Muscle of leg (tissue), 11 donors: ENCODE results near the gene TTC3. TPM values are rescaled to one million over a fixed set of nuclear protein-coding genes. Genes with fewer than 3 reads are reported as not detected.
A peak's percentile ranks its signal among the peaks of the same experiment; 100 is the strongest.

ENCODE experiments used
- DNase-seq: peaks from one replicate; pipeline ENCODE4 v3.0.0; 2013
- H3K27ac ChIP-seq: one replicate; pipeline ENCODE4 v1.5.1; 2013; ENCODE audit warnings: mild to moderate bottlenecking, low read length, control low read depth
- H3K27me3 ChIP-seq: one replicate; pipeline ENCODE4 v1.6.1; 2013; ENCODE audit warnings: low read length; ENCODE audit not compliant: control insufficient read depth, insufficient read depth
- H3K36me3 ChIP-seq: one replicate; pipeline ENCODE4 v1.6.1; 2013; ENCODE audit warnings: low read length; ENCODE audit not compliant: control insufficient read depth, insufficient read depth
- H3K4me1 ChIP-seq: one replicate; pipeline ENCODE4 v1.6.1; 2013; ENCODE audit warnings: low read length; ENCODE audit not compliant: control insufficient read depth, insufficient read depth
- H3K4me3 ChIP-seq: one replicate; pipeline ENCODE4 v1.5.1; 2013; ENCODE audit warnings: low read length, control low read depth
- H3K9me3 ChIP-seq: replicated peaks from 2 replicates; pipeline ENCODE4 v1.6.1; 2013; ENCODE audit warnings: low read depth, low read length; ENCODE audit not compliant: control insufficient read depth
- WGBS: methylation state at CpG from one replicate; pipeline ENCODE4 v1.1.5; 2013; ENCODE audit warnings: missing lambda C conversion rate; ENCODE audit not compliant: insufficient coverage; 5-methylcytosine and 5-hydroxymethylcytosine counted together
- polyA plus RNA-seq, 8 donors: library from polyadenylated mRNA; unstranded; fragments of 120-200 nt; gene quantifications; one replicate each; pipeline versions ENCODE4 v1.2.1 to v1.2.3, GENCODE V29; 2013; ENCODE audit warnings: inconsistent platforms in 1 of 8, low replicate concordance in 1 of 8; ENCODE audit not compliant: insufficient read length in 8 of 8, insufficient read depth in 1 of 8
- total RNA-seq: library from RNA; stranded (reverse); fragments of 120-200 nt; gene quantifications from one replicate; pipeline ENCODE4 v1.2.4, GENCODE V29; 2013

The TTC3 gene
- total and polyA plus RNA-seq, 9 donors, result 86.4 to 202 (median 145) TPM

DNA sequence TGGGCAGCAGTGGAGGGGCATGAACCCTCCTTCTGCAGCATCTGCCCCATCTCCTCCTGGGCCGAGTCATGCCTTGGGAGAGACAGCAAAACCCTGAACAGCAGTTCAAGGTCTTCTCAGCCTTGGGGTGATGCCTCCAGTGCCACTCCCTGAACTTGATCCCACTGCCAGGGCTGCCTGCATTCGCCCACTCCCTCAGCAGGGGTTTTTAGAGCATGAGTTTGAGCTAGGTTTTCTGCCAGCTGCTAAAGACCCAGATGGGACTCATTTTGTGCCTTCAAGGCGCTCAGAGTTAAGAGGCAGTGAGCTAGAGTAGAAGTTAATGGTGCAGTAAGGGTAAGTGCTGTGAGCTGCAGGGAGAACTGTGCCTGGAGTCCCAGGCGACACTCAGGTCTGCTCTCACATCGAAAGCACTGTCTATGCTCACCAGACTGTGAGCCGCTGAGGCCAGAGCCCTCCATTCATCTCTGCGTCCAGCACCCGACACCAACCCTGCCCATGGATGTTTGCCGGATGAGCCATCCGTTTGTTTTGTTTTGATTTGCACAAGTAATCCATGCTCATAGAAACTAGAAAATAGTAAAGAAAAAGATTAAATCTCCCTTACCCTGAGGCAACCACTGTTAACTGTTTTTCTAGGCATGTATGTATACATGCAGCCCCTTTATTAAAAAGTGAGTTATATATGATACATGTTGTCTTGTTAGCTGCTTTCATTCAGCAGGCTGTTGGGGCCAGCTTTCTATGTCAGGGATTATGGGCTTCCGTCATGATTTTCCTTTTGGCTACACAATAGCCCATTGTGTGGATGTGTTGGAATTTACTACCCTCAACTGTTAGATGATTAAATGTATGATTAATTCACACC, 126.2 kb downstream of the TTC3 start:
- H3K4me3 ChIP-seq, result no peak overlapping the region
- no peaks in the 10 kb centered on the region for H3K9me3 ChIP-seq
- peak overlapping the region; percentile 39 for H3K27ac ChIP-seq
- no peak for DNase-seq
- H3K4me1 ChIP-seq, result peaks cover 7% of the 10 kb centered on the region
- H3K27me3 ChIP-seq, result no peaks in the 10 kb centered on the region
- peaks cover 64% of the 10 kb centered on the region for H3K36me3 ChIP-seq
- 87% methylated on average over 6 of the region's 11 CpGs for WGBS

DNA sequence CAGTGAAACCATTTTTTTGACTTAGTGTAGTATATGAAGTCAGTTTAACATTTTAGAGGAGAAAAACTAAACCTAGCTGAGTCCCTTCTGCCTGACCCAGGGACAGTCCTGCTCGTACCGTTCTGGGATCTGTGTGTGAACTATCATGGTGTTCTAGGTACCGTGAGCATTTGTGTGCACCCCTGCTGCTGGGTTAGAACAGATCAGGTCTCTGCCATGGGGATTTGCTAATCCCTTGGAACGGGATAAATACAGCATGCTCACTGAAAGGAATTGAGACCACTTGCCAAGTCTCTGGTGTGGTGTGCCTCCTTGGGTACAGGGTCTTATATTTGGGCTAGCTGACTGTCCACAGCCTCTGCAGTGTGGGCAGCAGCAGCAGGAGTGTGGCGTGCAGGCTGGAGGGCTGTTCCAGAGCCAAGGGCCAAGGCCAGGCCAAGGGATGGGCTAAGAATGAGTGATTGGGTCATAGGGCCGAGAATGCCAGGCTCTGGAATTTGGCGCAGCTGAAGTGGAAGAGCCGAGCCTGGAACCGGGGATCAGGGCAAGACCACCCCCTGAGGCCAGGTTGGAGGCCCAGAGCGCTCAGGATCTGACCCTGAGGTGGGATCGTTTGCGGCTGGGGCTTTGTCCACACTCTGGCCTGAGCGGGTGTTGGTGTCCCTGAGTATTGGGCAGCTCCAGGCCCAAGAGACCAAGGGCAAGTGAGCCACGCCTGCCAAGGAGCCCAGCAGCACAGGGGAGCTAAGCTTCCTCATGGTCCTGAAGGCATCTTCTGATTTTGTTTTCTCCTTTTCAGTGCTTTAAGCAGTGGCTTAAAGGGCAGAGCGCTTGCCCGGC, 127.8 kb downstream of the TTC3 start:
- H3K4me3 ChIP-seq, result no peak overlapping the region
- H3K9me3 ChIP-seq, result no peaks in the 10 kb centered on the region
- H3K4me1 ChIP-seq, result peaks cover 7% of the 10 kb centered on the region
- 88% methylated on average over 14 of the region's 16 CpGs for WGBS
- H3K27ac ChIP-seq, result no peak overlapping the region
- peaks cover 48% of the 10 kb centered on the region for H3K36me3 ChIP-seq
- DNase-seq, result no peak
- H3K27me3 ChIP-seq, result no peaks in the 10 kb centered on the region

DNA sequence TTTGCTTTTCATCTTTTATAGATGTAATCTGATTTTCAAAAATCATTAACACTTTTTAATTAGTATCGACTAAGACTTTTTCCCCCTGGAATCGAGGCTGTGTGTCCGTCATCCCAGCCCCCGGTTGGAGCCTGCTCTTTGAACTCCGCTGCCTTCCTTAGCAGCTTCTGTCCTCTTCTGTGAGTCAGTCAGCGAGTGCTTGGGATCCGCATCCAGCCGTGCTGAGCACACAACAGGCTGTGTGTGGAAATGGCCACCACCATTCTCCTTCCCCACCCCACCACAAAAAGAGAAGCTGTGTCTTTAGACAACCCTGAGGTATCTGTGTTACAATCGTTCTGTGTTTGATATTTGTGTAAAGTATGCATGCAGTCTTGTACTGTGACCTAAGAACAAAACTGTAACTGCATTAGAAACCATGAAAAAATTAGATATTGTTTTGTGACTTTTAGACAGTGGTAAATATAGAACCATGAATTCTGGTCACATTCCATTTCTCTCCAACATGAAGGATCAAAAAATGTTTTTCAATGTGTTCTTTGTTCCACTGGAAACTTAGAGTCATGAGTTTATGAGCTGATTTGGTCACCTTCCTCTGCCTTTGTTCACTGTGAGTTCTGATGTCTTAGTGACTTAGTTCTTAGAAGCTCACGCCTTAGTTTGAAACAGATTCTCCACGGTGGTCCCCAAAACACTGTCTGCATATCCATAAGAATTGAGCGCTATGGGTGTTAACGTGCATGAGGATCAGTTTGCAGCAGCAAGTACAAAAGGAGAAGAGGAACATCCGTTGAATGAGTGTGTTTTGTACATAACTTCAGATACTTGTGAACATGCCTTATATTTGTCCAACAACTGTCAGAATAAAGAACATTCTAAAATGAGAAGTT, 129.4 kb downstream of the TTC3 start:
- no peak overlapping the region for H3K27ac ChIP-seq
- peaks cover 38% of the 10 kb centered on the region for H3K36me3 ChIP-seq
- no peaks in the 10 kb centered on the region for H3K27me3 ChIP-seq
- no peak overlapping the region for H3K4me3 ChIP-seq
- 88% methylated on average over 6 of the region's 14 CpGs for WGBS
- peaks cover 14% of the 10 kb centered on the region for H3K4me1 ChIP-seq
- no peaks in the 10 kb centered on the region for H3K9me3 ChIP-seq
- DNase-seq, result no peak

DNA sequence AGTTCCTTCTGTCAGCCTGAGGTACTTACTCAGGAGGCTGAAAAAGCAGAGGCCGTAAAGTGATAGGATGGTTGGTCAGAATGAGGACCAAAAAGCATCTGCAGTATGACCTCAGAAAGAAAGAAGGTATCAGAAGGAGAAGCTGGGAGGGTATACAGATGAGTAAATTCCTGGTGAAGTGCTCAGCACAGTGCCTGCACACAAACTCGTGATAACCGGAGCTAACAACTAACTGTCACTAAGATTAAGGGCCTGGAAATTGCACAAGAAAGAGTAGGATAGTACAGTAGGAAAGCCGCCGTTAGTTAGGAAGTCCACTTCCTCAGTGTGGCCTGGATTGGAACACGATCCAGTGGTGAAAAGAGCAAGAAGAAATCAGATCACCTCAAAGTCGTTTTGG, 131.5 kb downstream of the TTC3 start:
- Histone ChIP-seq H3K4me1 (peaks cover 19% of the 10 kb centered on the region), H3K27me3 (no peaks in the 10 kb centered on the region), H3K36me3 (peaks cover 25% of the 10 kb centered on the region), H3K9me3 (no peaks in the 10 kb centered on the region), H3K4me3 (no peak overlapping the region), H3K27ac (no peak overlapping the region)
- 89% methylated on average over 7 of the region's 7 CpGs for WGBS
- DNase-seq, result no peak

DNA sequence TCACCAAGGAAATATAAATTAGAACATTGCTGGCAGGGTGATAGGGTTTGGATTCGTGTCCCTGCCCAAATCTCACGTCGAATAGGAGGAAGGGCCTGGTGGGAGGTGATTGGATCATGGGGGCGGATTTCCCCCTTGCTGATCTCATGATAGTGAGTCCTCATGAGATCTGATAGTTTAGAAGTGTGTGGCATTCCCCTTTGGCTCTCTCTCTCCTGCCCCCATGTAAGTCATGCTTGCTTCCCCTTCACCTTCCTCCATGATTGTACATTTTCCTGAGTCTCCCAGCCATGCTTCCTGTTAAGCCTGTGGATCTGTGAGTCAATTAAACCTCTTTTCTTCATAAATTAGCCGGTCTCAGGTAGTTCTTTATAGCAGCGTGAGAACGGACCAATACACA, 133.4 kb downstream of the TTC3 start:
- 100% methylated on average over 1 of the region's 7 CpGs for WGBS
- Histone ChIP-seq H3K9me3 (peaks cover 3% of the 10 kb centered on the region), H3K4me1 (peaks cover 19% of the 10 kb centered on the region), H3K36me3 (peaks cover 8% of the 10 kb centered on the region), H3K4me3 (no peak overlapping the region), H3K27ac (peak overlapping the region; percentile 7), H3K27me3 (no peaks in the 10 kb centered on the region)
- DNase-seq, result no peak

DNA sequence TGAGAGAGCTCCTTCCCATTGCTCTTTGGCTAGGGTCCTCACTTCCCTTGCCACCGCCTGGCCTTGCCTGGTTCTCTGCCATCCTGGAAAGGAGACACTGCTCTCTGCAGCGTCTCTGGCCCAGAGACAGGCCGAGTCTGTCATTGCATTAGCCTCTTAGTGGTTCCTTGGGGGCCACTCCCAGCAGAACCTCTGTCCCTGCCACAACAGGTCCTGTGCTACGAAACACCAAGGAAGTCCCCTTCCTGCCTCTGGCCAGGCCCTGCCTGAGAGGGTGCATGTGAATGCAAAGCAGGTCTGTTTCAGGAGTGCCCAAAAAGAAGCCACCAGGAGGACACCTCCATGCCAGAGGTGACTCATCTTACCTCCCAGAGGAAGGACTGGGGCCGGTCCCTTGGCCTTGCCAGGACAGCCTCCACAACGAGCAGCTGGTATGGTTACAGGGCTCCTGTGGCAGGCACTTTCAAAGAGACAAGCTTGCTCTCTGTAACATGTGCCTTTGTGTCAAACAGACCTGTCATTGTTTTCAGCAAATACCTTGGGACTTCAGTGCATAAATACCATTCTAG, 134.5 kb downstream of the TTC3 start:
- WGBS, result 49% methylated on average over 6 of the region's 6 CpGs
- Histone ChIP-seq H3K27ac (peak overlapping the region; percentile 39), H3K4me3 (no peak overlapping the region), H3K4me1 (peaks cover 19% of the 10 kb centered on the region), H3K9me3 (peaks cover 3% of the 10 kb centered on the region), H3K36me3 (peaks cover 2% of the 10 kb centered on the region), H3K27me3 (no peaks in the 10 kb centered on the region)
- DNase-seq, result peak; percentile 43

DNA sequence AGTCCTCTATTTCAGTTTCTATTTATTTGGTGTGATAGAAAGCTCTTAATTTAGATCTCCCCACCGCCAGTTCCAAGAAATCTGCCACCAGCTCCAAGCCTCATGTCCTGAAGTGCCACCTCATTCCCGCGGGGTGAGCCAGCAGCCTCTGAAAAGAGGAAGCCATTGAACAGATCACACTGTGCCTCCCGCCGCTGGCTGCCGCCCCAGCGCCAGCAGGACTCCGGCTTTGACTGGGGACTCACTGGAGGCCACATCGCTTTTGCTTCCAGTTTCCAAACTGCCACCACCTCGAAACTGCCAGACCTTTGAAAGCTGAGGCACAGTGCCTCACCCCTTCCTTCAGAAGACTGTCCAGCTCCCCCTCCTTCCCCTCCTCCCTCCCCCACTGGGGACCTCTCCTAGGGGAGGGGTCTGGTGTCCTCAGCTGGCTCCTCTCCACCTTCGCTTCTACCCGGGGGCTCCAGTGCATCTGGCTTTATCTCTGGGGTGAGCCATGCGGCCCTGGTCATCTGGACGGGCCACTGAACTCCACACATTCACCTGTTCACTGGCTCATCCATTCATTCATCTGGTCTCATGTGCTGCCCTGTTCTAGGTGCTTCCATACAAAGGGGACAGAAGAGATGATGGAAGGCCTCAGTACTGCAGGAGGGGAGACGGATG, 135.1 kb downstream of the TTC3 start:
- Histone ChIP-seq H3K9me3 (peaks cover 3% of the 10 kb centered on the region), H3K27ac (peak overlapping the region; percentile 39), H3K4me3 (no peak overlapping the region), H3K27me3 (no peaks in the 10 kb centered on the region), H3K4me1 (peaks cover 19% of the 10 kb centered on the region), H3K36me3 (no peaks in the 10 kb centered on the region)
- WGBS, result 68% methylated on average over 9 of the region's 15 CpGs
- DNase-seq, result peak; percentile 54

DNA sequence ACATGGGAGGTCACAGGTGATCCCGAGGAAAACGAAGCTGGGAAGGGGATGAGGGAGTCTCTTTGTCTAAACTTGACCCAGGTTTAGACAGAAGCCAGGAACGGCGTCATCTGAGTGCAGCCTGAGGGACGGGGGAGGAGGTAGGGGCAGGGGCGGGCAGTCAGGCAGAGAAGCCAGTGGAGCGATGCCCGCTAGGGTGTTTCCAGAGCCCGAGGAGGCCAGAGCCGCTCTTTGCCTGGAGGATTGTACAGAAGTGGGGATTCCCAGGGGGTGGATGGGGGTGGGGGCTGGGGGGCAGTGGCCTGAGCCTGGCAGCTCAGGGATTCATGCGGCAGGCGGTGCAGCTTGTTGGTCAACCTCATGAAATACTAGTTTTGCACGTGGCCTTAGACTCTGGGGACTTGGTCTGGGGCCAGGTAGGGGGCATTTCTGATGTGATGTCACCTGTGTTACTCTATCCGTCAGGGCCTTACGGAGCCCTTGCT, 135.7 kb downstream of the TTC3 start:
- 79% methylated on average over 6 of the region's 15 CpGs for WGBS
- no peaks in the 10 kb centered on the region for H3K27me3 ChIP-seq
- H3K9me3 ChIP-seq, result peaks cover 3% of the 10 kb centered on the region
- no peak overlapping the region for H3K4me3 ChIP-seq
- DNase-seq, result no peak
- peak overlapping the region; percentile 39 for H3K27ac ChIP-seq
- peaks cover 19% of the 10 kb centered on the region for H3K4me1 ChIP-seq
- no peaks in the 10 kb centered on the region for H3K36me3 ChIP-seq

DNA sequence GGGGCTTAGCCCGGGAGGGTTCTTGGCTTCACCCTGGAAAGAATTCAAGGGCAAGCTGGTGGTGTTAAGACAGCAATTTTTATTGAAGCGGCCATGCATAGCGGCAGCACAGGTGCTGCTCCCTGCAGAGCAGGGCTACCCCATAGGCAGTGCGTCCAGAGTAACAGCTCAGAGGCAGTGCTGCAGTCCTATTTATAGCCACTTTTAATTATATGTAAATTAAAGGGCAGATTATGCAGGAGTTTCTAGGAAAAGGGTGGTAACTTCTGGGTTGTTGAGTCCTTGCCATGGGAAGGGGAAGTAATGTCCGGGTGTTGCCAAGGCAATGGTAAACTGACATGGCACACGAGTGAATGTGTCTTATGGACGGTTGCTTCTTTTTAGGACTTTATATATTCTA, 137.1 kb downstream of the TTC3 start:
- Histone ChIP-seq H3K4me3 (no peak overlapping the region), H3K9me3 (peaks cover 3% of the 10 kb centered on the region), H3K27me3 (no peaks in the 10 kb centered on the region), H3K36me3 (no peaks in the 10 kb centered on the region), H3K27ac (no peak overlapping the region), H3K4me1 (peaks cover 19% of the 10 kb centered on the region)
- no peak for DNase-seq
- WGBS, result 100% methylated on average over 2 of the region's 7 CpGs
